GM18951 (cell line): ENCODE measurements around the gene CTNND2.

ENCODE experiments used
- POLR2A ChIP-seq: IDR thresholded peaks from 4 replicates; pipeline ENCODE4 v1.6.1; 2011; ENCODE audit warnings: mild to moderate bottlenecking; ENCODE audit not compliant: insufficient read length, insufficient read depth; ENCODE audit errors: extremely low read depth
- in situ Hi-C: fragments of 300-500 bp; cut with MboI; formaldehyde crosslinking; loops from one replicate; pipeline ENCODE4 v1.12.0; 2022; ENCODE audit warnings: low sequenced_read_pairs, mixed read lengths, inconsistent platforms; ENCODE audit not compliant: unreplicated experiment

The CTNND2 gene

GRCh38 chr5:11711932-11712331 is 192.3 kb downstream of the CTNND2 start:
- TF ChIP-seq POLR2A = no peak
- in situ Hi-C loops = no loop called here

- in situ Hi-C loops = no loop called here
- TF ChIP-seq POLR2A = no peak
Measured at GRCh38 chr5:11709021-11709420, 195.2 kb downstream of the CTNND2 start.

DNA sequence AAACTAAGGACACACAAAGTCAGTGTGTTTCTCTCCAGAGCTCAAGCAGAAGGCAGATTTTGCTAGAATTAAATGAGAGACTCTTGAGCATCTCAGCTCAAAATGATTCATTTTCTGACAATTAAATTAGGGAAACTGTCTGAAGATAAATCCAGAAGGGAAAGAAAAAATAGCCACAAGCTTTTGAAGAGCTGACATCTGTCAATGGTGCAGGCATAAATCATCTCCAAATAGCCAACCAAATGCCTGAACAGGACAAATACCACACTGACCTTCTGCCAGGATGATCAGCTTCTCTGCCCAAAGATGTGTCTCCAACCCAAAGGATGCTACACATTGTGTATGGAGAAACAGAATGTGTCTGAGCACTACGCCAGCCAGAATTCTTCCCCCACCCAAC is 199.3 kb downstream of the CTNND2 start:
- TF ChIP-seq POLR2A = no peak
- in situ Hi-C loops = no loop called here

- in situ Hi-C loops = no loop called here
- no peak for TF ChIP-seq POLR2A
Measured at GRCh38 chr5:11700391-11700790, 203.9 kb downstream of the CTNND2 start.

- in situ Hi-C loops = no loop called here
- TF ChIP-seq POLR2A = no peak
Measured at GRCh38 chr5:11692636-11693035, 211.6 kb downstream of the CTNND2 start.

- in situ Hi-C loops = no loop called here
- TF ChIP-seq POLR2A = no peak
Measured at GRCh38 chr5:11687498-11687897, 216.7 kb downstream of the CTNND2 start.

- TF ChIP-seq POLR2A = no peak
- in situ Hi-C loops = no loop called here
Measured at GRCh38 chr5:11684607-11685006, 219.6 kb downstream of the CTNND2 start.

DNA sequence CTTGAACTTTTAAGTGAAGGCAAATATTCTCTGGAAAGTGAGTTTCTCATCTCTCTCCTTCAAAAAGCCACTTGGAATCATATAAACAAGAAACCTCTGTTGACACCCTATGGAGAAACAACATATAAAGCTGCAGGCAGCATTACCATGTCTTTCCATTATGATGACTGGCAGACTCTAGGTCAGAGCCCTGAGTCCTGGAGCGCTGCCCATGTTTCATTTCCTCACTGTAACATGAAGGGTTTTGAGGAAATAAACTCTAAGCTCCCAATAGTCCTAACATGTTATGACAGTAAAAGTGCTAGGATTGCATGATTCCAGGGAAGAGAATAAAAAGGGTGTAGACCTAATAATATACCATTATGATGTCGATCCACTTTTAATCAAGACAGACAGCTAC is 220.6 kb downstream of the CTNND2 start:
- no peak for TF ChIP-seq POLR2A
- in situ Hi-C loops = no loop called here

GRCh38 chr5:11681796-11682195 is 222.4 kb downstream of the CTNND2 start:
- in situ Hi-C loops = no loop called here
- no peak for TF ChIP-seq POLR2A

- TF ChIP-seq POLR2A = no peak
- in situ Hi-C loops = no loop called here
Measured at GRCh38 chr5:11679676-11680075, 224.6 kb downstream of the CTNND2 start.

- in situ Hi-C loops = no loop called here
- no peak for TF ChIP-seq POLR2A
Measured at GRCh38 chr5:11675184-11675583, 229.1 kb downstream of the CTNND2 start.

DNA sequence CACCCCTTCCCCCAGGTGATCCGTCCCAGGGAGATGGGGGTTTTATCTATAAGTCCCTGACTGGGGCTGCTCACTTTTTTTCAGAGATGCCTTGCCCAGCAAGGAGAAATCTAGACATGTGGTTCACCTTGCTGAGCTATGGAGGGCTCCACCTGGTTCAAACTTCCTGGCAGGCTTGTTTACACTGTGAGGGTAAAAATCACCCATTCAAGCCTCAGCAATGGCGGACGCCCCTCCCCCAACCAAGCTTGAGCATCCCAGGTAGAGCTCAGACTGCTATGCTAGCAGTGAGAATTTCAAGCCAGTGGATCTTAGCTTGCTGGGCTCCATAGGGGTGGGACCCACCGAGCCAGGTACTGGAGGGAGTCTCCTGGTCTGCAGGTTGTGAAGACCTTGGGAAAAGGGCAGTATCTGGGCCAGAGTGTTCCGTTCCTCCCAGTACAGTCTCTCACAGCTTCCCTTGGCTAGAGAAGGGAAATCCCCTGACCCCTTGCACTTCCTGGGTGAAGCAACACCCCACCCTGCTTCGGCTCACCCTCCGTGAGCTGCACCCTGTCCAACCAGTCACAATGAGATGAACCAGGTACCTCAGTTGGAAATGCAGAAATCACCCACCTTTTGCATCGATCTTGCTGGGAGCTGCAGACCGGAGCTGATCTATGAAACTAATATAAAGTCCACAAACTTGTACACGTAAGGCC is 231.7 kb downstream of the CTNND2 start:
- in situ Hi-C loops = no loop called here
- TF ChIP-seq POLR2A = no peak

- no peak for TF ChIP-seq POLR2A
- in situ Hi-C loops = no loop called here
Measured at GRCh38 chr5:11658376-11658775, 245.9 kb downstream of the CTNND2 start.

DNA sequence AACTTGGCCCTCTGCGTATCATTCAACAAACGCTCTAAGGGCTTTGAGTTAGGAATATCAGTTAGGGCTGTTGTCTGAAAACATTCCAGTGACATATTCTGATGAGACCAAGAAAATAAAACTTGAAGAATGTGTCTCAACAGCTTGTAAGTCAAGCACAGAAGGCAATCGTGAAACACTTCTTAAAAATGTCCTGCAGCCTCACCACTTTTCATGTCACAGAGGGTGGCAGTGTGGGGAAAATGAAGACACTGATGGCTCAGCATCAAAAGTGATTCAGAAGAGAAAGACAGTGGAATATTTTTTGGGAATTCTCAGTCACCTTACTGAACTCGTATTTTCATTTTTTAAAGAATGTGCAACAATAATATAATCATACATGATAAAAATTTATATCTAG is 247.3 kb downstream of the CTNND2 start:
- TF ChIP-seq POLR2A = no peak
- in situ Hi-C loops = no loop called here

DNA sequence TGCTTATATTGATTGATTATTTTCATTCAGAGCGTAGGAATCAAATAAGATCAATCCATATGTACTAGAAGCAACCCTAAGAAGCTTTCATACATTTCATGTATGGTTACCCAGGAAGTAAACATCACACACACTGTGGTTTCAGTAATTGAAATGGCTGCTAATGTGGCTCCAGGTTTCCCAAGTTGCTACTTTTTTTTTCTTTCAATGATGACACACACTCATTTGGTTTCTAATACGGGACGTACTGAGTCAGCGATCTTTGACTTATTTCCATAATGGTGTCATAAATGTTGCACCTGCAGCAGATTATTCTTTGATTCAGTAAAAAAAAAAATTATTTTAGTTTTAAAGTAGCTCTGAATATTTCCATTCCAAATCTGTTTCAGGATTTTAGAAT is 248.6 kb downstream of the CTNND2 start:
- no peak for TF ChIP-seq POLR2A
- in situ Hi-C loops = no loop called here
